SK-N-SH (cell line): ENCODE measurements around the gene ITGAL. TPM values are rescaled to one million over a fixed set of nuclear protein-coding genes. Genes with fewer than 3 reads are reported as not detected.

Experiments
- CTCF ChIA-PET: fragments of 300-600, 350-600 bp; formaldehyde crosslinking; extraction: SDS; loops from one replicate; lab custom pipeline; 2021; lab: Yijun Ruan, JAX
- POLR2A ChIA-PET: fragments of 350-600 bp; sonication (Branson Sonifier 250); formaldehyde crosslinking; extraction: SDS; loops from one replicate; lab custom pipeline; 2020; ENCODE audit warnings: antibody characterized with exemption, inconsistent platforms; lab: Yijun Ruan, JAX
- DNase-seq: peaks from one replicate; pipeline ENCODE4 v3.0.0; 2012
- H2AFZ ChIP-seq: fragments of 200-600 bp; sonication (generic); 2 replicates; pipeline ENCODE4 v1.8.1; 2016; ENCODE audit warnings: antibody characterized with exemption, mild to moderate bottlenecking, low read depth
- H3F3A ChIP-seq: fragments of 200-600 bp; sonication (generic); replicated peaks from 2 replicates; pipeline ENCODE3; 2016; ENCODE audit warnings: antibody characterized with exemption, mild to moderate bottlenecking; ENCODE audit not compliant: insufficient read depth
- H3K27ac ChIP-seq, 2 experiments: fragments of 200-500 bp in 1 of 2; fragments of 200-600 bp in 1 of 2; sonication (Bioruptor generic) in 1 of 2; sonication (generic), shearing (Covaris generic) in 1 of 2; 2 replicates each; pipeline versions ENCODE4 v1.5.1 to v1.6.1; 2014 to 2016; ENCODE audit warnings: low read depth in 2 of 2, inconsistent platforms in 1 of 2, low read length in 1 of 2, mild to moderate bottlenecking in 1 of 2, mixed read lengths in 1 of 2
- H3K27me3 ChIP-seq: fragments of 200-600 bp; sonication (generic), shearing (Covaris generic); 2 replicates; pipeline ENCODE4 v1.6.1; 2016; ENCODE audit warnings: mixed run types; ENCODE audit not compliant: insufficient read depth
- H3K36me3 ChIP-seq, 2 experiments: fragments of 200-500 bp in 1 of 2; fragments of 200-600 bp in 1 of 2; sonication (Bioruptor generic) in 1 of 2; sonication (generic) in 1 of 2; replicated peaks in 1 of 2; 2 replicates each; pipeline versions ENCODE3 to v1.5.1; 2014 to 2016; ENCODE audit warnings: low read length in 1 of 2, mild to moderate bottlenecking in 1 of 2; ENCODE audit not compliant: insufficient read depth in 2 of 2, control insufficient read depth in 1 of 2
- H3K4me1 ChIP-seq, 2 experiments: fragments of 200-500 bp in 1 of 2; fragments of 200-600 bp in 1 of 2; sonication (Bioruptor generic) in 1 of 2; sonication (generic), shearing (Covaris generic) in 1 of 2; 2 replicates each; pipeline versions ENCODE4 v1.5.1 to v1.6.1; 2014 to 2016; ENCODE audit warnings: low read depth in 1 of 2, low read length in 1 of 2, mixed run types in 1 of 2; ENCODE audit not compliant: insufficient read depth in 2 of 2, control insufficient read depth in 1 of 2
- H3K4me2 ChIP-seq: fragments of 200-600 bp; sonication (generic), shearing (Covaris generic); 2 replicates; pipeline ENCODE4 v1.6.1; 2017; ENCODE audit warnings: mixed run types
- H3K4me3 ChIP-seq, 2 experiments: fragments of 200-500 bp in 1 of 2; fragments of 200-600 bp in 1 of 2; sonication (Bioruptor generic) in 1 of 2; sonication (generic), shearing (Covaris generic) in 1 of 2; 2 replicates each; pipeline versions ENCODE4 v1.5.1 to v1.8.1; 2014 to 2016; ENCODE audit warnings: low read depth in 2 of 2, inconsistent platforms in 1 of 2, low read length in 1 of 2, mild to moderate bottlenecking in 1 of 2, mixed read lengths in 1 of 2, moderate library complexity in 1 of 2
- H3K79me2 ChIP-seq: fragments of 200-600 bp; sonication (generic); 2 replicates; pipeline ENCODE4 v1.8.1; 2017; ENCODE audit warnings: mild to moderate bottlenecking; ENCODE audit not compliant: insufficient read depth
- H3K9ac ChIP-seq: fragments of 200-600 bp; sonication (generic); 2 replicates; pipeline ENCODE4 v1.6.1; 2017; ENCODE audit warnings: mixed run types
- H3K9me2 ChIP-seq: fragments of 200-600 bp; sonication (generic); 2 replicates; pipeline ENCODE4 v1.6.1; 2017; ENCODE audit warnings: mixed run types
- H3K9me3 ChIP-seq: fragments of 200-600 bp; sonication (generic); 2 replicates; pipeline ENCODE4 v1.6.1; 2017; ENCODE audit warnings: mixed run types, mild to moderate bottlenecking, moderate library complexity
- H4K20me1 ChIP-seq: fragments of 200-600 bp; sonication (generic); 2 replicates; pipeline ENCODE4 v1.6.1; 2017; ENCODE audit warnings: mild to moderate bottlenecking, mixed run types; ENCODE audit not compliant: insufficient read depth
- CHD2 ChIP-seq: fragments of 150-350 bp; IDR thresholded peaks from 2 replicates; pipeline ENCODE4 v1.6.1; 2018; ENCODE audit warnings: low read length; ENCODE audit not compliant: partially characterized antibody
- EP300 ChIP-seq, 2 experiments: IDR thresholded peaks; 2 replicates each; pipeline versions ENCODE4 v1.4.0 to v1.6.1; 2012; ENCODE audit warnings: borderline replicate concordance in 1 of 2, low read depth in 1 of 2, low read length in 1 of 2
- FOSL2 ChIP-seq: IDR thresholded peaks from 2 replicates; pipeline ENCODE4 v1.4.0; 2012; ENCODE audit warnings: low read depth, mild to moderate bottlenecking, moderate library complexity, borderline replicate concordance
- FOXM1 ChIP-seq: IDR thresholded peaks from 2 replicates; pipeline ENCODE4 v1.4.0; 2012; ENCODE audit warnings: low read depth, mild to moderate bottlenecking
- NFIC ChIP-seq: IDR thresholded peaks from 2 replicates; pipeline ENCODE4 v1.4.0; 2012; ENCODE audit warnings: borderline replicate concordance
- RAD21 ChIP-seq: IDR thresholded peaks from 2 replicates; pipeline ENCODE4 v1.6.1; 2012; ENCODE audit warnings: mild to moderate bottlenecking, low read length
- RCOR1 ChIP-seq: fragments of 150-350 bp; IDR thresholded peaks from 2 replicates; pipeline ENCODE4 v1.6.1; 2017; ENCODE audit warnings: antibody characterized with exemption, low read length
- RFX5 ChIP-seq: IDR thresholded peaks from 2 replicates; pipeline ENCODE4 v1.6.1; 2012; ENCODE audit warnings: mild to moderate bottlenecking, improper control_type of control experiment, low read length
- TEAD4 ChIP-seq: IDR thresholded peaks from 2 replicates; pipeline ENCODE4 v1.4.0; 2012; ENCODE audit warnings: mild to moderate bottlenecking, borderline replicate concordance; ENCODE audit not compliant: insufficient read depth
- YY1 ChIP-seq: IDR thresholded peaks from 2 replicates; pipeline ENCODE4 v1.4.0; 2012; ENCODE audit warnings: low read depth, mild to moderate bottlenecking
- WGBS: methylation state at CpG from one replicate; pipeline ENCODE4 v1.1.6; 2017; ENCODE audit warnings: low lambda C conversion rate; 5-methylcytosine and 5-hydroxymethylcytosine counted together
- polyA plus RNA-seq, 3 experiments: library from polyadenylated mRNA; depleted of rRNA; stranded (reverse); fragments of >200 nt; gene quantifications; 2 replicates each; pipeline ENCODE4 v1.2.3, GENCODE V29; 2012
- TF ChIP-seq, protein P1 (sequence below): fragments of 200-600 bp; sonication (generic); IDR thresholded peaks from 2 replicates; pipeline ENCODE4 v1.6.1; 2017; ENCODE audit warnings: antibody characterized with exemption, mild to moderate bottlenecking, moderate library complexity
- TF ChIP-seq, protein P2 (sequence below): fragments of 150-350 bp; IDR thresholded peaks from 2 replicates; pipeline ENCODE4 v1.6.1; 2016; ENCODE audit warnings: mild to moderate bottlenecking, low read depth, low read length
- TF ChIP-seq, protein P3 (sequence below): IDR thresholded peaks from 2 replicates; pipeline ENCODE4; 2012
- TF ChIP-seq, protein P4 (sequence below): IDR thresholded peaks from 2 replicates; pipeline ENCODE4 v1.4.0; 2012; ENCODE audit warnings: low read depth

Gene ITGAL
- polyA plus RNA-seq, 1 of the 3 experiments (the other 2 are of a cell fraction), result 0.12 TPM

DNA sequence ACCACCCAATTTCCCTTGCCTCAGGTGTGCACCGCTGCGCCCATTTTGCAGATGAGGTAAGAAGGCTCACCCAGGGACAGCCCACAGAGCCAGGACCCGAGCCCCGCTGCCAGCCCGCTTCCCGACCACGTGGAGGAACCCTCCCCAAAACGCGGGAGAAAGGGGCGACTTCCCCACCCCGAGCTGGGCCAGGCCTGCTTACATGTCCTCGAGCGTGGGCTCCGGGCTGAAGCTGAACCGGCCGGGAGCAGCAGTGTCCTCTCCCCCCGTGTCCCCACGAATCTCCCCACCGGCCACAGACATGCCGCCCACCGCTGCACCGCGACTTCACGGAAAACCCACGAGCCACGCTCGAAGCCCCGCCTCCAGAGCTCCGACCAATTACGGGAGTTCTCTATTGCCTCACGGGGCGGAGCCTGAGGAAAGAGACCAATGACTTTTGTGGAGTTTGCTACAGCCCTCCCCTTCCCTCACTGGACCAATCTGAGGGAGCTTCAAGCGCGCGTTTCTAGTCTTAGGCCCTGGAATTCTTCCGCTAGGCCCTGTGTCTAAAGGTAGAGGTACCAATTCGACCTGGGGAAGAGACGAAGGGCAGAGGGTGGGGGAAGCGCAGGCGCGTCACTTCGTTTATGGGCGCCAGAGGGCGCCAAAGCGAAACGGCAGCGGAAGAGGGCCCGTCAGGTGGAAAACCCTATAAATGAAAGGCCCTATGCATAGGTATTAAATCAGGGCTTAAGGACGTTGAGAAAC lies 42.7 kb upstream of the ITGAL start, which contains the start of gene DCTPP1 (continued):
- TF ChIP-seq, protein P1, sequence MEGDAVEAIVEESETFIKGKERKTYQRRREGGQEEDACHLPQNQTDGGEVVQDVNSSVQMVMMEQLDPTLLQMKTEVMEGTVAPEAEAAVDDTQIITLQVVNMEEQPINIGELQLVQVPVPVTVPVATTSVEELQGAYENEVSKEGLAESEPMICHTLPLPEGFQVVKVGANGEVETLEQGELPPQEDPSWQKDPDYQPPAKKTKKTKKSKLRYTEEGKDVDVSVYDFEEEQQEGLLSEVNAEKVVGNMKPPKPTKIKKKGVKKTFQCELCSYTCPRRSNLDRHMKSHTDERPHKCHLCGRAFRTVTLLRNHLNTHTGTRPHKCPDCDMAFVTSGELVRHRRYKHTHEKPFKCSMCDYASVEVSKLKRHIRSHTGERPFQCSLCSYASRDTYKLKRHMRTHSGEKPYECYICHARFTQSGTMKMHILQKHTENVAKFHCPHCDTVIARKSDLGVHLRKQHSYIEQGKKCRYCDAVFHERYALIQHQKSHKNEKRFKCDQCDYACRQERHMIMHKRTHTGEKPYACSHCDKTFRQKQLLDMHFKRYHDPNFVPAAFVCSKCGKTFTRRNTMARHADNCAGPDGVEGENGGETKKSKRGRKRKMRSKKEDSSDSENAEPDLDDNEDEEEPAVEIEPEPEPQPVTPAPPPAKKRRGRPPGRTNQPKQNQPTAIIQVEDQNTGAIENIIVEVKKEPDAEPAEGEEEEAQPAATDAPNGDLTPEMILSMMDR, result peak; percentile 85
- TF ChIP-seq RFX5, result peak; percentile 80
- TF ChIP-seq, protein P2, sequence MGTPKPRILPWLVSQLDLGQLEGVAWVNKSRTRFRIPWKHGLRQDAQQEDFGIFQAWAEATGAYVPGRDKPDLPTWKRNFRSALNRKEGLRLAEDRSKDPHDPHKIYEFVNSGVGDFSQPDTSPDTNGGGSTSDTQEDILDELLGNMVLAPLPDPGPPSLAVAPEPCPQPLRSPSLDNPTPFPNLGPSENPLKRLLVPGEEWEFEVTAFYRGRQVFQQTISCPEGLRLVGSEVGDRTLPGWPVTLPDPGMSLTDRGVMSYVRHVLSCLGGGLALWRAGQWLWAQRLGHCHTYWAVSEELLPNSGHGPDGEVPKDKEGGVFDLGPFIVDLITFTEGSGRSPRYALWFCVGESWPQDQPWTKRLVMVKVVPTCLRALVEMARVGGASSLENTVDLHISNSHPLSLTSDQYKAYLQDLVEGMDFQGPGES, result no peak
- no peak for TF ChIP-seq EP300 (IDR thresholded peaks at IDR 0.05; ENCODE audit: borderline replicate concordance in 1 of 2, low read depth in 1 of 2, low read length in 1 of 2)
- no peak for TF ChIP-seq NFIC
- TF ChIP-seq, protein P3, sequence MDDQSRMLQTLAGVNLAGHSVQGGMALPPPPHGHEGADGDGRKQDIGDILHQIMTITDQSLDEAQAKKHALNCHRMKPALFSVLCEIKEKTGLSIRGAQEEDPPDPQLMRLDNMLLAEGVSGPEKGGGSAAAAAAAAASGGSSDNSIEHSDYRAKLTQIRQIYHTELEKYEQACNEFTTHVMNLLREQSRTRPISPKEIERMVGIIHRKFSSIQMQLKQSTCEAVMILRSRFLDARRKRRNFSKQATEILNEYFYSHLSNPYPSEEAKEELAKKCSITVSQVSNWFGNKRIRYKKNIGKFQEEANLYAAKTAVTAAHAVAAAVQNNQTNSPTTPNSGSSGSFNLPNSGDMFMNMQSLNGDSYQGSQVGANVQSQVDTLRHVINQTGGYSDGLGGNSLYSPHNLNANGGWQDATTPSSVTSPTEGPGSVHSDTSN, result no peak
- no peak for TF ChIP-seq FOXM1
- TF ChIP-seq YY1, result no peak

DNA sequence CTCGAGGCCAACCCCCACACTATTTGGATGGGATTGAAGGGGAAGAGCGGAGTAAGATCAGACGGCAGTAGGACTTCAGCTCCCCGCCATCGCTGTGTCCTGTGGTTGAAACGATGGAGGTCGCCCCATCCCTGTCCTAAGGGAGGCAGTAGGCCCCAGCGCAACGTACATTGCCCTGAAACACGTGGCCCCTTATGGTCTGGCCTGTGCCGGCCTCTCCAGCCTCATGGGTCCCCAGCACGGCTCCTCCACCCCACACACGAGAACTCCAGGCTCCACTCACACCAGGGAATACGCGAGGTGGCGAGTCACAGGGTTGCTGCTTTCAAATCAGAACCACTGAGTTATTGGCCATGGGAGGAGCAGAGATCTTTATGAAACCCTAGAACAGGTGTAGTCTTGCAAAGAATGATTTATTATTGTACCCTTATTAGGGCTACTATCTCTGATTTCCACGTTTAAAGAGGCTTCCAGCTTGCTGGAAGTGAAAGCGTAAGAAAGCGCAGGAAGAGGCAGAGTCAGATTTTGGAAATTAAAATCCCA lies 42.0 kb upstream of the ITGAL start:
- H2AFZ ChIP-seq, result peak overlapping the region; percentile 89; the same call in 1 of the 2 replicates
- POLR2A ChIA-PET, result interaction anchor here (0.6 to 1.7 kb wide), 14 partner anchors 10 to 207 kb away, joined by 3 to 15 read pairs (median 4); partner anchors contain the start of genes ZNF688, ZNF689, ZNF768 and ZNF785
- peak overlapping the region; percentile 41 to 56; a peak in 3 of 4 replicates for H3K27ac ChIP-seq

More for the DNA sequence above, 42.0 kb upstream of the ITGAL start:
- TF ChIP-seq CHD2 (no peak), NFIC (no peak), FOSL2 (no peak), RCOR1 (no peak), RAD21 (no peak), TEAD4 (no peak)
- TF ChIP-seq, protein P4, sequence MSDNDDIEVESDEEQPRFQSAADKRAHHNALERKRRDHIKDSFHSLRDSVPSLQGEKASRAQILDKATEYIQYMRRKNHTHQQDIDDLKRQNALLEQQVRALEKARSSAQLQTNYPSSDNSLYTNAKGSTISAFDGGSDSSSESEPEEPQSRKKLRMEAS, result no peak
- TF ChIP-seq, protein P1, result no peak
- Histone ChIP-seq H3K4me3 (peak overlapping the region; percentile 1 to 82), H3K9me2 (no peaks in the 10 kb centered on the region), H3K4me1 (peaks cover 6 to 10% of the 10 kb centered on the region in 2 experiments; a peak in 1 of 4 replicates), H3K79me2 (peaks cover 39% of the 10 kb centered on the region), H4K20me1 (no peaks in the 10 kb centered on the region), H3K4me2 (peak overlapping the region; percentile 57; the same call in 1 of the 2 replicates), H3F3A (no peaks in the 10 kb centered on the region), H3K36me3 (peaks cover 0 to 15% of the 10 kb centered on the region in 2 experiments), H3K9me3 (no peaks in the 10 kb centered on the region), H3K27me3 (no peaks in the 10 kb centered on the region), H3K9ac (no peak overlapping the region)
- DNase-seq, result peak; percentile 66
- CTCF ChIA-PET, result interaction anchor here (0.8 to 2.8 kb wide), 28 partner anchors 11 to 266 kb away, joined by 3 to 27 read pairs (median 5); partner anchors contain the start of genes FBRS, SEPHS2, ZNF747 and ZNF768
- WGBS, result 66% methylated on average over 15 of the region's 19 CpGs
